ENCODE results near the gene LTBP2.

Gene LTBP2

DNA sequence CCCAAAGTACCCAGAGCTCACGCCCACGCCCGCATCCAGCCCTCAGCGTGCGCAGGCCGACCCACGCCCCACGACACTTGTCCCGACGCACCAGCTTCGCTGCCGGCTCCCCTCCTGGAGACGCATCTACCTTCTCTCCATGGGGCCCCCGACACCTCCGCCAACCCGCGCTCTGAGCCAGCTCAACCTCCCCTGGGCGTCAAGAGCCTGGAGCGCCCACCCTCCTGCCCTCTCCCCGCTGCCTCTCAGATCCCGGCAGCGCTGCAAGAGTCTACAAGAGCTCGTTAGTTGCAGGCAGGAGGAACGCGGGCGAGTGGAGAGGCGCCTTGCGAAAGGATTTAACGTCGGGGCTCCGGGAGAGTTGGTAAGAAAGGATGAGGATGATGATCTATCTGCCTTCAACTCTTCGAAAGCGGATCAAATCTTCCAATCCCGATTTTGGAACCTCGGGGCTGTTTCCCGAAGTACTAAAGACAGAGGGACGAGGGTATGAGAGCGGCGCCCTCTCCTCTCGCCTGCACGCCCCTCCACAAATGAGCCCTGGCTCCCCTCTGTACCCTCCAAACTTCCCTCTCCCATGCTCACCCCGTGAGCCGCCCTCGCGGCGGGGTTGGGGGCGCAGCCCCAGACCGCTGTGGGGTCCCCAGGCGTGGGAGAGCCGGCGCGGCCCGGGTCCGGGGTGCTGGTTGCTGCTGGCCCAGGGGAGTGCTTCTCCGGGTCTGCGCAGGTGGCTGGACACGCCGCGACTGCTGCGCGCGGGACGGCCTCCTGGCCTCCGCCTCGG, 979 bp downstream of the LTBP2 start:
- DNase-seq: no peak

DNA sequence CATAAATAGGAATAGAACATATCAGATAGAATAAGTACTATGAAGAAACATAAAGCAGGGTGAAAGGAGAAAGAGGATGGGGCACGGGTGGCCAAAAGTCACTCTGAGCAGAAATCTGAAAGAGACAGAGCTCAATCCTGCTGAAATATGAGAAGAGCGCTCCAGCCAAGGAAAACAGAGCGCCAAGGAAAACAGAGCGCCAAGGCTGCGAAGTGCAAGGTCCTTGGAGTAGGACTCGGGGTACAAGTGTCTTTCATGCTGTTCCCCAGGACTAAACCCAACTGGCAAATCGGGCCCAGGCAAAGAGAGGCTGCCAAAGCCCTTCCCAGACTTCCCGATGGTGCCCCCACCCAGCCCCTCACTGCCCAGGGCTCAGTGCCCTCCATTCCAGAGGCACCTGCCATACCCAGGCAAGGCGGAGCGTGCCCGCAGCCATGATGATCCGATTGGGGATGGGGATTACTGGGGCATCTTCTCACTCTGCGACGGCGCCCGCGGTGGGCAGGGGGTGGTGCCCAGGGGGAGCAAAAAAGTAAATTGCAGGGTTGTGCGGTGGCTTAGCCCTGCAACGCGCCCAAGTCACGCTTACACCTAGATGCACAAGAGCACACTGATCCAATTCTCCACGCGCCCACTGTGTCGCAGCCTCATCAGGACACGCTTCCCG, 1.7 kb downstream of the LTBP2 start:
- no peak for DNase-seq

DNA sequence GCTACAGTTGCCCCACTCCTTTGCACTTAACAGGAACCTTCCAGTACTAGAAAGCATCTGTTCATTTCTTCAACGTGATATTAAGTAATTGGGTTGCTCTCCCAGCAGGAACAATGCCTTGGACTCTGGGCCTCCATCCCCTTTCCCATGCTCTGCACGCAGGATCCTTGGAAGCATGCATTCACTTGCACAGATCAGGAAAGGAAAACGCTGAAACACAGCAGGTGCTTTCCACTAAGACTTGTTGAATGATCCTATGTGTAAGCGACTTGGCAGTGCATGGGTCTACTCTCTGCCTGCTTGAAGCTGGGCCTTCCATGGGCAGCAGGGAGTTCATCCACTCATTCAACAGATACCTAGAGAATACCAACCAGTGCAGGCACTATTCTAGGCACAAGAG, 2.3 kb downstream of the LTBP2 start:
- DNase-seq: no peak

DNA sequence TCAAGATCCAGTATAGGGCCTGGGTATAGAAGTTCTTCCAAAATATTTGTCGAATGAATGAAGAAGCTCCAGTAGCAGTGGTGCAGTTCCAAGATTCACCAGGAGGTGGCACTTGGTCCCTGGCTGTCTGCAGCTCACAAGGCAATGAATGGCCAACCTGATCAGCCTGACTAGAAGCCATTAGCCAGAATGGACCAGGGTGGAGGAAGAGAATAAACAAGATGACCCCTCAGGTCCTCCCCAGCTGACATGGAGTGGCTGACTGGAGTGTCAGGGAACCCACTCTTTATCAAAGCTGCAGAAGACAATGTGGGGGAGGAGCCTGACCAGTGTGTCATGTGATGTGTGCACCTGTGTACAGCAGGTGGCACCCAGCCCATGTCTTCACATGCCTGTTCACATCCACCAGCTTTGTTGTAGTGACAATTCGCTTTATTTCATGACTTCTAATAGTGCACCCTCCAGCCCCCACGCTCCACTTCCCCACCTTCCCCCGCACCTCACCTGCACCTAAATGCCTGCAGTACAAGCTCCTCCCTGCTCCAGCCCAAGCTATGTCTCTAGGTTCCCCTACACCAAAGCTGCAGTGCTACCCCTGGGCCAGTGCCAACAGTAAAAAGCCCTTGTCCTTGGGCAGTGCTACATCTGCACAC, 3.0 kb downstream of the LTBP2 start:
- peak; percentile 97 for DNase-seq

DNA sequence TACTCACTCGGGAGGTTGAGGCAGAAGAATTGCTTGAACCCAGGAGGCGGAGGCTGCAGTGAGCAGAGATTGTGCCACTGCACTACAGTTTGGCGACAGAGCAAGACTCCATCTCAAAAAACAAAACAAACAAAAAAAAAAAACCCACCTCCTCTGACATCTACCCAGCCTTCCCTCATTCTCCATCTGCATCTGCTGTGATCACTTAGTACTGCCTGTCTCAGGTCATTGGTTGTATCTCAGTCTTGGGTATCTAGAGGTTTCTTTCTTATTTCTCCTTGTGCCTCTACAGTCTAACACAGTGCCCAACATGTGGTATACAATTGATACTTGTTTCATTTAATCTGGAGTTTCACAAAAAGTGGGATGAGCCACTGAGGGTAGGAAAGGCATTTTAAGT, 5.3 kb downstream of the LTBP2 start:
- DNase-seq: no peak

DNA sequence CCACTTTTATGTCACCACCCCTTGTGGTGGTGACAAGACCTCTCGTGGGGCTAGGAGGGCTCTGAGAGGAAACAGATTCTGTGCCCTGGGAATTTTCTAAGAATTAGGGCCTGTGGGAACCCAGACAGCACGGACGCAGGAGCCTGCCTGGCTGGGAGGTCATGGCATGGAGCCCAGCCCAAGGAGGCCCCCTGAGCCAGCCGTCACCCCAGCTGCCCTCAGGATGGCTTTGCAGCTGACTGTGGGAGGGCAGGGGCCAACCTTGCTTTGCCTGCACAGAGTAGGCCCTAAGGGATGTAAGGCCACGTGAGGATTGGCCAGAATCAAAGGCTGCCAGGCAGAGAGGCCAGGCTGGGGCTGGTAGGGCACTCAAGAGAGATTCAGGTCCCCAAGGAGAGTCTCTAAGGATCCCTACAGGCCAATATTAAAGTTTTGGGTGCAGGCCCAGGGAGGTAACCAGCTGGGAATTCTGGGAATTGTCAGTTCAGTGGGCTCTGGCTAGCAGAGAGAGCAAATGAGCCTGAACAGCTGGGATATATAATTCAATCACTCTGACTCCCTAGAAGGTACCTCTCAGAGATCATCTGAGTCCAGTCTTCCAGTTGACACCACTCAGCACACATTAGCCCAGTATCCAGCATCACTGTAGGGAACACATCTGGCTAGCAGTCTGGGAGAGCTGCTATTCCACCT, 6.4 kb downstream of the LTBP2 start:
- peak; percentile 19 for DNase-seq

DNA sequence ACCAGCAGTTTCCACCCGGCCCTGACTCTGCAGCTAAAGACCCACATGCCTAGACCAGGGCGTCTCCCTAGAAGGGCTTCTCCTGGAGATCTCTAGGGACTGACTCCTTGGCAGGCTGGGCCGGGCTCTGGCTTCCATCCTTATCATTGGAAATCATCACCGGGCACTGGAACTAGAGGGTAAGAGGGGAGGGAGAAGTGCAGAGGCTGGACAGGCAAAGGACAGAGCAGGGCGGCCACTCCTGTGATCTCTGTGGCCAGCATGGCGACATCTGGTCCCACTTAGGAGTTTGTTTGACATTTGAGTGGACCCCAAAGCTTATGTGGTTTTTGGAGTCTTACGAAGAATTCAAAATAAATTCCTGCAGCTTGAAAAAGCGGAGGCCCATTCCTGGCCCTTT, 7.1 kb downstream of the LTBP2 start:
- no peak for DNase-seq

DNA sequence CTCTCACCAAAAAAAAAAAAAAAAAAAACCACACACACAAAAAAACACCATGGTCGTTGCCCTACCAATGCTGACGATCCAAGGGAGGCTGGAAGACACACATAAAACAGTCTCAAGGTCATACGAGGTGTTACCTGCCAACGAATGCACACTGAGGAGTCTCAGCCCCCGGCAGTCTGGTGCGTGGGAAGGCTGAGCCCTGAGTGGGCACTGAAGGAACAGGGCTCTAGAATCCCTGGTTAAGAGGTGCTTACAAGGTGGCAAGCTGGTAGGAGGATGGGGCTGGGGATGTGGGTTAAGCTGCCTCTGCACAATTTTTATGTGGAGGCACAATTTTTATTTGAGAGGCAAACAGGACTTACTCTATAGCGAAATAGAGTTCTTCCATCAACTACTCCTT, 7.9 kb downstream of the LTBP2 start:
- DNase-seq: no peak

DNA sequence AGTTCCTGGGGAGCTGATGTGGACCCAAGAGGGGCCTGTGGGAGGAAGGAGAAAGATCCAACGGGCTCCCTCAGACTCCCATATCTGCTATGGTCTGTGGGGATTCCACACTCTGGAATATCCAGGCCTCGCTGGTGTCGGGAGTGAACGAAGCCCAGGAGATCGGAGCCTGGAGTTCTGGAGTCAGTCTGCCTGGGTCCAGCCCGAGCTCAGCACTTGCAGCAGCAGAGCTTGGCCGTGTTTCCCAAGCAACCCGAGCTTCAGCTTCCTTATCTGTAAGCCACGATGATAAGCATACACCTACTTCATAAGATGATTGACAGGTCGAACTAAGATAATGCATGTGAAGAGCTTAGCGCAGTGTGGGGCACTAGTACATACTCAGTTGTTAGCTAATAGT, 10.1 kb downstream of the LTBP2 start:
- DNase-seq: no peak

DNA sequence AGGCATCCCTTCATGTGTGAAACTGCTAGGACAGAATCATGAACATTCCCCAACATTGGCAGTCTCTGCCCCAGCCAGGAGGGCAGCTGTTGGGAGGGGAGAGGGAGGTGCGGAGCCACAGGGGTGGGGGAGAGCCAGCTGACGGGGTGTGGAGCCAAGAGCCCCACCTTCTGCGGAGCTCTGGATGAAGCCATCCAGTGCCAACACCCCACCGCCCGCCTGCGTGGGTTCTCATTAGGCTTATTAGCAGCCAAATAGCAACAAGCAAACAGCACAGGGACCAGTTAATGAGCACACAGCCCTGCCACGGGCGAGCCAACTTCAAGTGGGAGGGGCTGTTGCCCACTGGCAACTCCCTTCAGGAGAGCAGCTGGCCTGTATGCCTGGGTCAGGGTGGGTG, 12.1 kb downstream of the LTBP2 start:
- no peak for DNase-seq

DNA sequence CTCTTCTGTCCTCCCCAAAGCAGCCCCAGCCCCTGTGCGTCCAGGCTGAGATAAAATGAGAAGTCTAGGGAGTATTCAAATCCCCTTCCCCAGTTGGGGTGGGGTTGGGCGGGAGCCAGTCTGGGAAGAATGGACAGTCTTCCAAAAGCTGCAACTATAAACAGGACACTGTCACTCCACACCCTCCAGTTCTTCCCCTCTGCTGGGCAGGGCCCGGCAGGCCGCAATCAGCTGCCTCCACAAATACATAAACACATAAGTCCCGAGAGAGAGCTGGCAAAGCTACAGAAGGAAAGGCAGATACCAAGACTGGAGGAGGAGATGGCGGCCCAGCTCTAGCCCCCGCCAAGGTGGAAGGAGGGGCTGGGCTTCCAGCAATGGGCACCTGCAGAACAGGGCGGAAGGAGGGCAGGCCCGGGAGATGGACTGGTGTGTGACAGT, 12.7 kb downstream of the LTBP2 start:
- DNase-seq: no peak

DNA sequence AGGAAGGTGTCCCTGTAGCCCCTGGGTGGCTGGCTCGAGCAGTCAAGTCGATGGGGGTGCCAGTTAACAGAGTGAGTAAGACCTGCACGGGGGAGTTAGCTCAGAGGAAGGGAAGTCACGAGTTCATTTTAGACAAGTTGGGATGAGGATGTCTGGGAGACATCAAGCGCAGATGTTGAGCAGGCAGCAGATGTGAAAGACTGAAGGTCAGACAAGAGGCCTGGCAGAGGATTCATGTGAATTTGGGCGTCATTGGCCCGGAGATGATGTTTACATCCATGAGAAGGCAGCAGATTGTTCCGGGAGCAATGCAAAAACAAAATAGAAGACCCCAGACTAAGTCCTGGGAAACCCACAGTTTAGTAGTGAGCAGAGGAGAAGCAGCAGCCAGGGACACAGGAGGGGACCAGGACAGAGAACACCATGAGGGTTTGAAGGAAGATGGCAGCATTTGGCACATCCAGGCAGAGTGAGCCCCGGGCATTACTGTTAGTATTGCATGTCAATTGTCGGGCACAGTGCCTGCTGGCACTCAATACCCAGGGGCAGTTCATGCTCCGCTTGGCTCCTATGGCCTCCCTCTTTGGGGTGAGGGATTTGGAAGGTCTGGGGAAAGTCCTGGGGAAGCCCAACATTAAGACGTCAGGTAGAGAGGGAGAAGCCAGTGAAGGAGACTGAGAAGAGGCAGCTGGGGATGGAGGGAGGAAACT, 15.1 kb downstream of the LTBP2 start:
- no peak for DNase-seq

DNA sequence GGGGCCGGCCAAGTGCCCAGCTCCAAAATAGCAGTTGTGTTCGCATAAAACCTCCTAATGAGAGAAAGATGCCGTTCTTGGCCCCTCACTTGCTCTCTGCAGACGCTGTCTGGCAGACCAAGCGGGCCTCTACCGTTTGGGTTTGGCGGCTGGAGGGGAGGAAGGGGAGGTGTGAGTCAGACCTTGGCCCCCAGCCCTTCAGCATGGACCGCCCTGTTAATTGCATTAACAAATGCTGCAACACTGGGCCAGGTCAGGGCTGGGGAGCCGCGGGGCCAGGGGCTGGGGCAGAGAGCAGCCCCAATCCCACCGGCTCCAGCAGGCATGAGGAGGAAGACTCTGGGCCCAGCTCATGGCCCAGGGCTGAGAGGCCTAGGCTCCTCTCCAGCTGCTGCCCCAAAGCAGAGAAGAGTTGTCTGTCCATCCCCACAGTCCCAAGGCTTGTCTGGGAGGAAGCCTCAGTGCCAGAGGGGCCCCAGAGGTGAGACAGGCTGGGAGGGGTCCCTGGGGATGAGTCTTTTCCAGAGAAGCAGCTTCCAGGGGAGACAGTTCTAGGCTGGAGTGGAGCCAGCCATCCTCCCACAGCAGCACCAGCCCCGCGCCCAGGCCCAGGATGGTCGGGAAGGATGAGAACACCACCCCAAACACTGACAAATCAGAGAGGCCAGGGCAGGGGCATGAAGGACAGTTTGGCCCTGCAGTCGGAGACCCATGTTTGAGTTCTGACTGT, 16.9 kb downstream of the LTBP2 start:
- no peak for DNase-seq

DNA sequence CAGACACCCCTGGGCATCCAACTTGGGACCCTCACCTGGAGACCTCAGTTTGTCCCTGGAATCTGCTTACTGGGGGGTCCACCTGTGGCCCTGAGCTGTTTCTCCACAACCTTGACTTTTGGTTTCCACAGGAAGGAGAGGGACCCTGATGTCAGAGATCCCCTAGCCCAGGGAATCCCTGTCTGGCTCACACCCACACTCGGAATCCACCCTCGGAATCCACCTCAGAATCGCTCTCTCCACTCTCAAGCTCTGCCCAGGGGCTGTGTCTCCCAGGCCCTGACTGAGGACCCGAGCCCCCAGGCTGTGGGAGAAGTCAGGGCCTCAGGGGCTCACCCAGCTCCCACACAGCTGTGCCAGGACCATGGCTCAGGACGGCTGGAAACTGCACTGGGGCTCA, 17.4 kb downstream of the LTBP2 start:
- no peak for DNase-seq

DNA sequence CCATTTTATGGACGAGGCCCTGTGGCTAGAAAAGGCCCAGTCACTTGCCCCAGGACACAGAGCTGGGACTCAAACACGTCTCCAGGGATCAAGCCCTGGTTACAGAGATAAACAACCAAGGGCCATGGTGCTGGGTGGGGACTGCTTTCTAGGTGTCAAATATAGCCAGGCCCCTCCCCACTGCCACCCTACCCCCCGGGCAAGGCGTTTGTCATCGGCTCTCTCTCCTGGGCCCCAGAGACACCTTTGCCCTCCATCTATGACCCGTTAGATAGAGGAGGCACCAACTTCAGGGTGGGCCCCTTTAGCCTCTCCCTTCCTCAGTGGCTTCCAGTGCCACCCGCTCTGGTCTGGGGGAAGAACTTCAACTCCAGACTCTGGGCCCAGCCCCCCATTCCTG, 18.0 kb downstream of the LTBP2 start:
- DNase-seq: no peak

DNA sequence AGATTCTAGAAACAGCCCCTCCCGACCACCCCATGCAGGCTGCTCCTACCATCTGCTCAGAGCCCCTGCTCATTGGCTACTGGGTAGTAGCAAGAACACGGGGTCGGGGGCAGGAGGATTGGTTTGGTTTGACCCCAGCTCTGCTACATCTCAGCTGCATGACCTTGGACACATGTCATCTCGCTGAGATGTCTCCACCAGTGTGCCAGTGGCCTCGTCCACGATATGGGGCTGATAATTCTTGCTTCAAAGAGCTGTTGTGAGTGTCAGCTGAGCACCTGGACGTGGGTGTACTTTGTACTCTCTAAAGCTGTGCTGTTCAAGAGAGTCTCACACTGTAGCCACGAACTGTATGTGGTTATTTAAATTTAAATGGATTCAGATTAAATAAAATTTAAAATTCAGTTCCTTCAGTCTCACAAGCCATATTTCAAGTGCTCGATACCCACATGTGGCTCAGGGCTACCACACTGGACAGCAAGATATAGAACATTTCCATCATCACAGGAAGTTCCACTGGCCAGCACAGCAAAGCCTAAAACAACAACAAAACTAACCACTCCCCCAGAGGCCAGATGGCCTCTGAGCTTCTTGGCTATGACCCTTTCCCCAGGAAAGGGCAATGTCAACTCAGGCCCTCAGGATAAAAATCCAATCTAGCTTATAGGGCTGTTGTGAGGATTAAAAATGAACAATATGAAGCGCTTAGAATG, 18.6 kb downstream of the LTBP2 start:
- no peak for DNase-seq

DNA sequence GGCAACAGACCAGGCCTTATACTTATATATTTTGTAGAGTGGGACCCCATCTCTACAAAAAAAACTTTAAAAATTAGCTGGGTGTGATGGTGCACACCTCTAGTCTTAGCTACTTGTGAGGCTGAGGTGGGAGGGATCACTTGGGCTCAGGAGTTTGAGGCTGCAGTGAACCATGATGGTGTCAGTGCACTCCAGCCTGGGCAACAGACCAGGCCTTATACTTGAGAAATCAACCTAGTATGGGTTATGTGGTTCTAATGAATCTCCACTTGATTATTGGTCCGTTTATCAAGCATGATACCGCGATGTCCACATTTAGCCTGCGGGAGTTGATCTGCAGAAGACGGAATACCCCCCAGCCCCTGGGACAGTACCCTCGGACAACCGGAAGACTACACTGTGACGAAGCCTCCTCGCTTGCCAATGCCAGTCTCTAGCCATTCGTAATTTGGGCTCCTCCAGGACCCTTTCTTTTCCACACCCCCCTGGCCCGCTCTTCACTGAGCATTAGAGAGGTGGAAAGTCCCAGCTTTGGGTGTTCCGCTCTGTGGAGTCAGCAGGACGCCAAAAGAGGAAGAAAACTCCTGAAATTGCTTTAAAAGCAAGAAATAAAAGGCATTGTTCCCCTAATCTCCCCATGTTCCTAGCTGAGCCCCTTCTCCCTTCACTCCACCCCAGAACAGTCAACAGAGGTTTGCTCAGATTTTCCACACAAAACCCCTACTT, 19.4 kb downstream of the LTBP2 start:
- DNase-seq: no peak

DNA sequence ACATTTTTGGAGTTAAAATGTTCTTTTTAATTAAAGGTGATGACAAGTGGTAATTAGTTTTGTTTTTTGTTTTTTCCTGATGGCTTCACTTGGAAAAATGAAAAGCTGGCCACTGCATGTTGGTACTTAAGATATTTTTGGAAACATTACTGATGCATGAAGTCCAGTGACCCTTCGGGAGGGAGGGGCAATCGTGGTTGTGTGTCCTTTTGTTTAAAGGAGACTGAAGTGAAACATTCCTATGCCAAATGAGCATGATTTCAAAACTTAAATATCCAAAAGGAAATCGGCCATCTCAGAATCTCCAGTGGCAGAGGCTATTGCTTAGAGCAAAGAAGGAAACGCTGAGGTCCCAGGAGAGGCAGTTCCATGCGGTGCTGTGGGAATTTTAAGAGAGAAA, 20.1 kb downstream of the LTBP2 start:
- no peak for DNase-seq

DNA sequence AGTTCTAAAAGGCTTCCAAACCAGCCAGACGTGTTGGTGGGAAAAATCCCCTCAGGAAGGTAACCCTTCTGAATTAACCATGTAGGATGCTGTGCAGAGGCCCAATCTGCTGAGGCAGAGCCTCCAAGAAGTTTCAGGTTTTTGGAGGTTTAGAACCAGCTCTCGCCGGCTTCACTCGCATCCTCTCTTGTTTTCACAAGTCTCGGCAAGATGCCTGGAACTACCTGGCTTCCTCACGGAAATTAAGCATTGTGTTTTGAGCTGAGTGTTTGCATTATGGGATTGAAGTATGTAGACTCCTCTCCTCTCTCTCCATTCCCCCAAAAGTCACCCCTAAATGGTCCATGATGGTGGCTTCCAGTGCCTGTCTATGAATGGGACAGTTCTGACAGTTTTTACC, 20.6 kb downstream of the LTBP2 start:
- no peak for DNase-seq

DNA sequence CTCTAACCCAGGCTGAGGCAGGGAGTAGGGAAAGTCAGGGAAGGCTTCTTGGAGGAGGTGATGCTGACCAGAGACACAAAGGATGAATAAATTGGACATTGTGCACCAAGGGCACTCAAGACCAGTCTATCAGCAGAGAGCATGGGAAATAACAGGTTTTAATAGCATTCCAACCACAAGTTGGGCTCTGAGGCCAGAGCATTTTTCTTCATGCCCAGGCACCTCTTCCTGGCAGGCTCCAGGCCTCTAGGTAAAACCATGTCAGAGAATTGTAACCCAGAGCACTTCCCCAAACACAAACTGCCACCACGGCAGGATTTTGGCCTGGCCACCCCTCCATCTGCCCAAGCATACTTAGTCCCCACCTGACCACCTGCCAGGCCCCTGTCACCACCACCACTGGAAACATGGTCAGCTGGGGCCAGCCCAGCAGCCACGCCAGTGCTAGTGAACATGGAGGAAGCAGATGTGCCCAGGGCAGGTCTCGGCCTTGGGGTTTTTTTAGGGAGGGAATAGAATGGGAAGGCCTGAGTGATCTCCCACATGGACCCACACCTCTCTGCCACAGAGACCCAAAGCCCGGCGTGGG, 22.7 kb downstream of the LTBP2 start:
- DNase-seq: no peak

DNA sequence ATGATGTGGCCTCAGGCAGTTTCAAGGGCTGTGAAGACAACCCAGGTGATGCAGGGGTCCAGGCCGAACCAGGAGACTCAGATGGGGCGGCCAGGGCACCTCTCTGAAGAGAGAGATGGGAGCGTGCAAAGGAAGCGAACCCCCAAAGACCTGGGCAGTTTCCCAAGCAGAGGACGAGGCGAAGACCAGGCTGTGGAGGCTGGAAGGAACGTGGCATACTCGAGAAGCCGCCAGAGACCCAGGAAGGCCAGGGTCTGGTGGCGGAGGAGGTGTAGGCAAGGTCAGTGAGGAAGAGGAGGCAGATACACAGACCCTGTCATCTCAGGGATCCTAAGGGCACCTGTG, 24.7 kb downstream of the LTBP2 start:
- no peak for DNase-seq
